GM18868 (cell line): ENCODE results near the gene ELFN2.
"Not testable (repeated sequence)": the region's sequence is repeated elsewhere in the genome, so short reads cannot be mapped to it uniquely, and the experiment has no call there.

ENCODE experiments used
- ATAC-seq: cut with Tn5 transposase; IDR thresholded peaks from one replicate; pipeline ENCODE4 v1.9.1; 2021; ENCODE audit warnings: mild to moderate bottlenecking, moderate library complexity; ENCODE audit not compliant: unreplicated experiment

ELFN2 gene

GRCh38 chr22:37411655-37412054, 15.6 kb downstream of the ELFN2 start:
- ATAC-seq = no peak

- no peak for ATAC-seq
Observed at GRCh38 chr22:37410174-37411055, 16.9 kb downstream of the ELFN2 start.

GRCh38 chr22:37409459-37410050, 17.7 kb downstream of the ELFN2 start:
- ATAC-seq = no peak

- no peak for ATAC-seq
Observed at GRCh38 chr22:37409031-37409430, 18.2 kb downstream of the ELFN2 start.

- no peak for ATAC-seq
Observed at GRCh38 chr22:37407856-37408255, 19.4 kb downstream of the ELFN2 start.

- no peak for ATAC-seq
Observed at GRCh38 chr22:37406441-37407235, 20.6 kb downstream of the ELFN2 start.

- ATAC-seq = no peak
Observed at GRCh38 chr22:37404091-37404490, 23.2 kb downstream of the ELFN2 start.

GRCh38 chr22:37403267-37403960, 23.9 kb downstream of the ELFN2 start:
- no peak for ATAC-seq

- no peak for ATAC-seq
Observed at GRCh38 chr22:37402184-37402506, 25.1 kb downstream of the ELFN2 start.

GRCh38 chr22:37401401-37402183, 25.7 kb downstream of the ELFN2 start:
- no peak for ATAC-seq

GRCh38 chr22:37400719-37401118, 26.6 kb downstream of the ELFN2 start:
- no peak for ATAC-seq

GRCh38 chr22:37399457-37399856, 27.8 kb downstream of the ELFN2 start:
- ATAC-seq = not testable (repeated sequence)

GRCh38 chr22:37397226-37397625, 30.1 kb downstream of the ELFN2 start:
- ATAC-seq = no peak

GRCh38 chr22:37396488-37397084, 30.7 kb downstream of the ELFN2 start:
- ATAC-seq = no peak

- ATAC-seq = no peak
Observed at GRCh38 chr22:37394341-37394740, 32.9 kb downstream of the ELFN2 start.

GRCh38 chr22:37393746-37394145, 33.5 kb downstream of the ELFN2 start:
- no peak for ATAC-seq

GRCh38 chr22:37392721-37393328, 34.5 kb downstream of the ELFN2 start:
- no peak for ATAC-seq

GRCh38 chr22:37391702-37392101, 35.6 kb downstream of the ELFN2 start:
- no peak for ATAC-seq

GRCh38 chr22:37390075-37390474, 37.2 kb downstream of the ELFN2 start:
- ATAC-seq = no peak

GRCh38 chr22:37388538-37388937, 38.7 kb downstream of the ELFN2 start:
- no peak for ATAC-seq
